OCI-LY3 (cell line): ENCODE measurements around the gene TAF1D.

Experiments used
- EZH2phosphoT487 ChIP-seq: fragments of 200-600 bp; shearing (Covaris generic); IDR thresholded peaks from 2 replicates; pipeline ENCODE4 v1.6.1; 2018; ENCODE audit warnings: antibody characterized with exemption, mixed run types, low read depth
- TF ChIP-seq, protein P1 (sequence below): fragments of 200-600, 300-600 bp; sonication (generic); IDR thresholded peaks from 2 replicates; pipeline ENCODE4 v1.5.1; 2014; ENCODE audit warnings: antibody characterized with exemption, low read length, low read depth

DNA sequence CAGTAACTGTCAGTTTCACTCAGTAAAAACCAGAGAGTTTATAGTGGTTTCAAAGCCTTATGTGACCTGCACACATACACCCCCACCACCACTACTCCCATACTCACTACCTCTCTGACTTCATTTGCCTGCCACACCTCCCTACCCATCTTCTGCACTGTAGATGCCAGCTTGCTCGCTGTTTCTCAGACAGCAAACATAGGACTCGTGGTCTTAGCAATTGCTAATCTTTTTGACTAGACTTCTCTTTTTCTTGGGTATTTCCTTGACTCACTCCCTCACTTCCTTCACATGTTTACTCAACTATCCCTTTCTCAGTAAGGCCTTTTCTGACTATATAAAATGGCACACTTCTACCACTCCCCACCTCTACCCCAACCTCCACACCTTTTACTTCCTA, 52.1 kb downstream of the TAF1D start:
- TF ChIP-seq, protein P1, sequence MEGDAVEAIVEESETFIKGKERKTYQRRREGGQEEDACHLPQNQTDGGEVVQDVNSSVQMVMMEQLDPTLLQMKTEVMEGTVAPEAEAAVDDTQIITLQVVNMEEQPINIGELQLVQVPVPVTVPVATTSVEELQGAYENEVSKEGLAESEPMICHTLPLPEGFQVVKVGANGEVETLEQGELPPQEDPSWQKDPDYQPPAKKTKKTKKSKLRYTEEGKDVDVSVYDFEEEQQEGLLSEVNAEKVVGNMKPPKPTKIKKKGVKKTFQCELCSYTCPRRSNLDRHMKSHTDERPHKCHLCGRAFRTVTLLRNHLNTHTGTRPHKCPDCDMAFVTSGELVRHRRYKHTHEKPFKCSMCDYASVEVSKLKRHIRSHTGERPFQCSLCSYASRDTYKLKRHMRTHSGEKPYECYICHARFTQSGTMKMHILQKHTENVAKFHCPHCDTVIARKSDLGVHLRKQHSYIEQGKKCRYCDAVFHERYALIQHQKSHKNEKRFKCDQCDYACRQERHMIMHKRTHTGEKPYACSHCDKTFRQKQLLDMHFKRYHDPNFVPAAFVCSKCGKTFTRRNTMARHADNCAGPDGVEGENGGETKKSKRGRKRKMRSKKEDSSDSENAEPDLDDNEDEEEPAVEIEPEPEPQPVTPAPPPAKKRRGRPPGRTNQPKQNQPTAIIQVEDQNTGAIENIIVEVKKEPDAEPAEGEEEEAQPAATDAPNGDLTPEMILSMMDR: no peak
- TF ChIP-seq EZH2phosphoT487: no peak
